NCI-H2029 treated with DMSO at 0.1 percent for 48 hours (cell line): ENCODE data around the gene SEMA4G.
"Not testable (repeated sequence)": the region's sequence is repeated elsewhere in the genome, so short reads cannot be mapped to it uniquely, and the experiment has no call there.

Source experiments
- DNase-seq: peaks from one replicate; lab custom pipeline; 2025; lab: John Stamatoyannopoulos, UW

The SEMA4G gene

GRCh38 chr10:100970076-100970913 lies 991 bp downstream of the SEMA4G start:
- DNase-seq: no peak

DNA sequence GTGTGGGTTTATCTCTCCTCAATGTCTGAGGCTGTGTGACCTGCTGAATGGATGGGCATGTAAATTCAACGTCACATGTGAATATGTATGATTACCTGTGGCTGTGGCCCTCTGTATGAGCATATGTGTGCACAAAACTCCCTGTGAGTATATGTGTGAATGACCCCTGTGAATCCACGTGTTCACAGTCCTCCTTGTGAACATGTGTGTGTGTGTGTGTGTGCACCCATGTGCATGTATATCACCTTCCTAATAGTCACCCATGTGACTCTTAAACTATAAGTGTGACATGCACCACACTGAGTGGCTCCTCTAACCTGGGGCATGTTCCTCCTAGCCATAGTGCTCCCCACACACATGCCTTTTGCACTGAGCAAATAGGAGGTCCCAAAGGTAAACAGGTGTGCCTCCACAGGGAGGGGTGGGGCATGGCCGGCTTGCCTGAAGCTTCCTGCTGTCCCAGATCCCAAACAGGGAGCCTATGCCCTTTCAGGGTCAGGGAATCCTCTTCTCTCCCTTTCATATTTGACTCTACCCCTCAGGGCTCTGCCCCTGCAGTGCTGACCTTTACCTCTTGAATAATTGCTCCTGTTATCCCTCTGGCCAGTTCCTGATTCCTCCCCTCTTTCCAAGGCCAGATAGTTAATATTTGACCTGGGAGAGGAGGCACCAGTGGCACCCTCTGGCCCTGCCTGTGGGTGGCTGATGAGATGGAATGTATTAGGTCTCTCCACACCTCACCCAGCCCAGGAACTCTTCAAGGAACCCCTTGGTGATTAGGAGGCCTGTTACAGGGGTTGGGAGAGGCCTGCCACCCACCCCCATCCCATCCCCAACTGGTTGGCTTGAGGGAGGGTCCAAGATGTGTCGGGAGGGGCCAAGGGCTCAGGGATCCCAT lies 1.9 kb downstream of the SEMA4G start:
- DNase-seq: no peak

DNA sequence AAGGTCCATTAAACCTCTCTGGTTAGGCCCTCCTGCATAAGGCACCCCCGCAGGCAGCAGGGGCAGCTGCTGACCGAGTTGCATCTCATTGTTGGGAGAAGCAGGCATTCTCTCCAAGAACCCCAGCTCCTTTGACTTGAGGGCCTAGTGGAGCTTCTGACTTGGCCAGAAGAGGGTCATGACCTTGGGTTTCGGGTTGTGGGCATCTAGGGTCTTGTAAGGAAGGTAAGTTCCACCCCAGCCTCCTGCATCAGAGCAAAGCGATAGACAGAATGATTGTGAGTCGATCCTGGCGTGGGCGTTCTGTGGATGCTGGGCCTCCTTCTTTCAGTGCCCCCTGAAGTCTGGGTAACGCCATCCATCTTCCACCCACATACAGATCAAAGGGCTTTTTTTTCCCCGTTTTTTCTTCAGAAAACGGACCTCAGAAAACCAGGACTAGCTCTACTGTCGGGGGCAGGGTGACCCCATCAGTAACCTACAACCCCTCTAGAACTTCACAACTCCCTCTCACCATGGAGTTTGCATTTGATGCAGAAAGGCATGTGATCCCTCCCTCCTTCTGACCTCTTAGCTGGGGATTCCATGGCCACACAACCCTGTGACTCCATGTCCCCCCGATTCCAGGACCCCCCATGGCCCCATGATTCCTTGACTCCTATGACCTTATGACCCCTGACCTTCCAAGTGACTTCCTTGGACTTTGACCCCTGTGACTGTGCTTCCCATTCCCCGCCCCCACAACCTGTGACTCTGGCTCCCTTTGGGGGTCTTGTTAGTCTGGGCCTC lies 3.0 kb downstream of the SEMA4G start:
- DNase-seq: no peak

GRCh38 chr10:100972904-100973535 lies 3.7 kb downstream of the SEMA4G start:
- DNase-seq: no peak

GRCh38 chr10:100975397-100975796 lies 6.1 kb downstream of the SEMA4G start:
- DNase-seq: not testable (repeated sequence)

GRCh38 chr10:100976906-100977305 lies 7.6 kb downstream of the SEMA4G start:
- DNase-seq: no peak

DNA sequence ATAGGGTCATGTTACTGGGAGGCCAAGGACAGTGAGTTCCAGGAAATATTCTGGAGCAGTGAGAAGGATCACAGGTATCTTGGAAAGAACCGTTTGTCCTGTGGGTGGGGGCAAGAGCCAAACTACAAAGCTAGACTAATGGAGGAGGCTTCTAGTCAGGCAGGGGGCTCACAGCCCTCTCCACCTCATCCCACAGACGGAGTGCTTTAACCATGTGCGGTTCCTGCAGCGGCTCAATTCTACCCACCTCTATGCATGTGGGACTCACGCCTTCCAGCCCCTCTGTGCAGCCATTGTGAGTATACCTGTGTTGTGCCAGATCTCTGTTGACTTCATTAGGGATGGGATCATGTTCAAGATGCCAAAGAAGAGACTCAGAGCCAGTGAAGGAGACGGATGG lies 8.1 kb downstream of the SEMA4G start:
- no peak for DNase-seq

- DNase-seq: no peak
These were observed 9.0 kb downstream of the SEMA4G start for GRCh38 chr10:100978121-100978900.

DNA sequence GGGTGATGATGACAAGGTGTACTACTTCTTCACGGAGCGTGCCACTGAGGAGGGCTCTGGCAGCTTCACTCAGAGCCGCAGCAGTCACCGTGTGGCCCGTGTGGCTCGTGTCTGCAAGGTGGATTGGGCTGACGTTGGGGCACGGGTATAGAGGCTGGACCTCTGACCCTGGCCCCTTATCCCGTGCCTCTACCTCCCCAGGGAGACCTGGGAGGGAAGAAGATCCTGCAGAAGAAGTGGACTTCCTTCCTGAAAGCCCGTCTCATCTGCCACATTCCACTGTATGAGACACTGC lies 9.5 kb downstream of the SEMA4G start:
- no peak for DNase-seq

- no peak for DNase-seq
These were observed 10.5 kb downstream of the SEMA4G start for GRCh38 chr10:100979791-100980272.

DNA sequence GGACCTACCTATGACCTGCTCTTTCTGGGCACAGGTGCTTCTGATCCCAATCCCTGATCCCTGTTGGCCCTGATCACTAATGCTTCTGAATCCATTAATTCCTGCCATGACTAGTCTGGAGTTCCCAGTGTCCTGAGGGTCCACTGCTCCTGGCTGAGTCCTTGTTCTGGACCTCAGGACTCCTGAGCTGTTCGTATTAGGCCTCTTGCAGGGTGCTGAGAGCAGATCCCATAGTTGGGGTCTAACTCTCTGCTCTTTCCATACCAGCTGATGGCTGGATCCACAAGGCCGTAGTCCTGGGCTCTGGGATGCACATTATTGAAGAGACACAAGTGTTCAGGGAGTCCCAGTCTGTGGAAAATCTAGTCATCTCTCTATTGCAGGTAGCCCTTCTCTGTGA lies 11.0 kb downstream of the SEMA4G start:
- no peak for DNase-seq

DNA sequence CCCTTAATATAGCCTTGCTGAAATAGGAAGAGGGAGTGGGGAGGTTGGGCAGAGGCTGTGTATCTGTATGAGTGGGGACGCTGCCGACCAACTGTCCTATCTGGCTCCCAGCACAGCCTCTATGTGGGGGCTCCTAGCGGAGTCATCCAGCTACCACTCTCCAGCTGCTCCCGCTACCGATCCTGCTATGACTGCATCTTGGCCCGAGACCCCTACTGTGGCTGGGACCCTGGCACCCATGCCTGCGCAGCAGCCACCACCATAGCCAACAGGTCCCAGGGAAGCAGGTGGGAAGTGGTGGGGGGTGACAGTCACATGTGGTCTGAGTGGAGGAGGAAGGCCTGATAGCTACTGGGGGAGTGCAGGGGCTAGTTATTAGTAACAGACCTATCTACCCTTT lies 11.4 kb downstream of the SEMA4G start:
- DNase-seq: no peak

GRCh38 chr10:100981178-100981772 lies 12.0 kb downstream of the SEMA4G start:
- no peak for DNase-seq

DNA sequence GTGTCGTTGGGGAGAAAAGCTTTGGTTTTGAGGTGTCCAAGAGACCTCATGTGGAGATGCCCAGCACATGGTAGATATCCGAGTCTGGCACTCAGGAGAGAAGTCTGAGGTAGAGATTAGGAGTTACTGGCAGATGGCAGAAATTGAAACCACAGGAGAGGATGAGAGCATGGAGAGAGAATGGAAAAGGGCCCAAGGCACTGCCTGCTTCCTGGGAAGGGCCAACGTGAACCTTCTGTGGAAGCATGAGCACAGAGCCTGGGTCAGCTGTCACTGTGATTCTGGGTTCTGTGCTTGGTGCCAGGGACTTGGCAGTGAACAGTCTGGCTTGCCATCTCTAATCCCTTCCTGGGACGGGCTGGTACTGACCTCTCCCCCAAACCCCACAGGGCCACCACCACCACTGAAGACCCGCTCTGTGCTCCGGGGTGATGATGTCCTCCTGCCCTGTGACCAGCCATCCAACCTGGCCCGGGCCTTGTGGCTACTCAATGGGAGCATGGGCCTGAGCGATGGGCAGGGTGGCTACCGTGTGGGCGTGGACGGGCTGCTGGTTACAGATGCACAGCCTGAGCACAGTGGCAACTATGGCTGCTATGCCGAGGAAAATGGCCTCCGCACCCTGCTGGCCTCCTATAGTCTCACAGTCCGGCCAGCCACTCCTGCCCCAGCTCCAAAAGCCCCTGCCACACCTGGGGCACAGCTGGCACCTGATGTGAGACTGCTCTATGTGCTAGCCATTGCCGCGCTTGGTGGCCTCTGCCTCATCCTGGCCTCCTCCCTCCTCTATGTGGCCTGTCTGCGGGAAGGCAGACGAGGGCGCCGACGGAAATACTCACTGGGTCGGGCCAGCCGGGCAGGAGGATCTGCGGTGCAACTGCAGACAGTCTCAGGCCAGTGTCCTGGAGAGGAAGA lies 13.9 kb downstream of the SEMA4G start:
- DNase-seq: no peak

- DNase-seq: no peak
These were observed 14.8 kb downstream of the SEMA4G start for GRCh38 chr10:100983868-100984671.

DNA sequence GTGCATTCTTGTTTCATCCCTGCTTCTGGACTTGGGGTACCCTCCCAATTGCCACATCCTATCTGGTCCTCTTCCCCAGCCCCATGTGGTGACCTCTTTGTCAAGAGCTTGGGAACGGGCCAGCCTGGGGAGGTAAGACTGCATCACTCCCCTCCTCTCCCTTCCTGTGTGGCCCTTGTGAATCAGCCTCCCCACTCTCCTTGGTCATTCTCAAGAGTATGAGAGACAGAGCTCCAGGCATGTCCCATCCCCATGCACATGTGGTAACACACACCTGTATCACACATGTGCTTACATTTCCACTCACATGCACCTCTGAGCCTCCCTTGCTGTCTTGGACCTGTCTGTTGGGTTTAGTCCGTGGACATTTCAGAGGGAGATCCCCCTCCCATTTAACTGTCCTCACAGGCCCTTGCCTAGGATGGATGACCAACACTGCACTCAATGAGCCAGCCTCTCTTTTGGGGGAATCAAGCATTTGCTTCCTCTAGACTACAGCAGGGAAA lies 15.4 kb downstream of the SEMA4G start:
- no peak for DNase-seq

DNA sequence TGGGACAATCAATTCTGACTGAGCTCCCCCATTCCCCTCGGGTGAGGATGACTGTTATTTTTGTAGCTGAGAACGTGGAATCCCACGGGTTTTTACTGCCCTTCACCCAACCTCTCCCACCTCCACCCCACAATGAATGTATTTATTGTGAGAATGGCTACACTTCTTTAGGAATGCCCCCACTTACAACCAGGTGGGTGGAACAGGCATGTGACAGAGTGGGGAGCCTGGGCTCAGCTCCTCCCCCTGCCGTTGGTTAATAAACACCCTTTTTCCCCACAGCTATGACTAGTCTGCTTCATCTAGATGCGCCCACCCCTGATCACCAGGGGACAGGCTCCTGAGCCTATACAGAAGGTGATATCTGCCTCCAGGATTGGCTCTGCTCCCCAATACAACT lies 16.0 kb downstream of the SEMA4G start:
- DNase-seq: no peak

- DNase-seq: no peak
These were observed 17.3 kb downstream of the SEMA4G start for GRCh38 chr10:100986623-100986951.
